Suprapubic skin (tissue), 4 donors: ENCODE results near the gene EIPR1. TPM values are rescaled to one million over a fixed set of nuclear protein-coding genes. Genes with fewer than 3 reads are reported as not detected.
A peak's percentile ranks its signal among the peaks of the same experiment; 100 is the strongest.

Experiments used
- DNase-seq, 2 donors: peaks; one replicate each; pipeline ENCODE4 v3.0.0-alpha.2; 2019; ENCODE audit warnings: low spot score in 2 of 2
- H3K27ac ChIP-seq: fragments of 200-600 bp; sonication (generic); one replicate; pipeline ENCODE4 v1.5.1; 2019
- H3K27me3 ChIP-seq: fragments of 200-600 bp; sonication (generic); one replicate; pipeline ENCODE4 v1.5.1; 2019
- H3K36me3 ChIP-seq: fragments of 200-600 bp; sonication (generic); one replicate; pipeline ENCODE4 v1.5.1; 2019
- H3K4me1 ChIP-seq: fragments of 200-600 bp; sonication (generic); one replicate; pipeline ENCODE4 v1.5.1; 2019
- H3K4me3 ChIP-seq: fragments of 200-600 bp; sonication (generic); one replicate; pipeline ENCODE4 v1.5.1; 2019; ENCODE audit warnings: mild to moderate bottlenecking
- H3K9me3 ChIP-seq: fragments of 200-600 bp; sonication (generic); one replicate; pipeline ENCODE4 v1.5.1; 2019
- CTCF ChIP-seq, 2 donors: fragments of 200-600 bp in 1 of 2; fragments of 450-650 bp in 1 of 2; sonication (generic) in 1 of 2; IDR thresholded peaks; one replicate each; pipeline ENCODE4 v1.5.1; 2016 to 2019; ENCODE audit warnings: antibody characterized with exemption in 2 of 2, mild to moderate bottlenecking in 1 of 2, moderate library complexity in 1 of 2
- EP300 ChIP-seq: sonication (generic); formaldehyde crosslinking; IDR thresholded peaks from one replicate; pipeline ENCODE4 v1.6.1; 2017; ENCODE audit warnings: antibody characterized with exemption
- POLR2A ChIP-seq, 2 donors: fragments of 450-650 bp; IDR thresholded peaks; one replicate each; pipeline ENCODE4 v1.6.1; 2017; ENCODE audit warnings: antibody characterized with exemption in 2 of 2, mild to moderate bottlenecking in 2 of 2, moderate library complexity in 2 of 2
- POLR2AphosphoS5 ChIP-seq, 3 donors: sonication (generic); formaldehyde crosslinking; IDR thresholded peaks; one replicate each; pipeline ENCODE4 v1.6.1; 2017; ENCODE audit warnings: antibody characterized with exemption in 3 of 3
- WGBS: methylation state at CpG from one replicate; pipeline ENCODE4 v1.1.5; 2018; 5-methylcytosine and 5-hydroxymethylcytosine counted together
- total RNA-seq, 4 donors: library from RNA; depleted of rRNA; stranded (reverse); fragments of >200 nt; gene quantifications; one replicate each; pipeline ENCODE4 v1.1.0, GENCODE V29; 2016

Gene EIPR1
- total RNA-seq, 4 donors from 2014 or later, result 29.0 to 37.5 (median 30.7) TPM

GRCh38 chr2:3179208-3179607 lies 198.4 kb downstream of the EIPR1 start:
- Histone ChIP-seq H3K36me3 (peaks cover 8% of the 10 kb centered on the region), H3K4me1 (no peaks in the 10 kb centered on the region), H3K27ac (no peak overlapping the region), H3K9me3 (no peaks in the 10 kb centered on the region), H3K4me3 (no peak overlapping the region), H3K27me3 (no peaks in the 10 kb centered on the region)
- no peak for DNase-seq
- TF ChIP-seq POLR2AphosphoS5 (IDR thresholded peaks at IDR 0.05) (no peak), POLR2A (IDR thresholded peaks at IDR 0.05) (no peak), EP300 (no peak), CTCF (IDR thresholded peaks at IDR 0.05) (no peak)
- WGBS, result 89% methylated on average over 17 of the region's 17 CpGs

GRCh38 chr2:3178578-3179031 lies 199.0 kb downstream of the EIPR1 start:
- no peaks in the 10 kb centered on the region for H3K4me1 ChIP-seq
- peaks cover 8% of the 10 kb centered on the region for H3K36me3 ChIP-seq
- no CpG with 5 or more reads among the region's 7 CpGs for WGBS
- no peaks in the 10 kb centered on the region for H3K27me3 ChIP-seq
- no peaks in the 10 kb centered on the region for H3K9me3 ChIP-seq
- TF ChIP-seq CTCF (IDR thresholded peaks at IDR 0.05) (no peak), POLR2AphosphoS5 (IDR thresholded peaks at IDR 0.05) (no peak), POLR2A (IDR thresholded peaks at IDR 0.05) (no peak), EP300 (no peak)
- H3K4me3 ChIP-seq, result no peak overlapping the region
- no peak for DNase-seq
- H3K27ac ChIP-seq, result no peak overlapping the region

- 90% methylated on average over 9 of the region's 10 CpGs for WGBS
- TF ChIP-seq POLR2AphosphoS5 (IDR thresholded peaks at IDR 0.05) (no peak), CTCF (IDR thresholded peaks at IDR 0.05) (no peak), POLR2A (IDR thresholded peaks at IDR 0.05) (no peak), EP300 (no peak)
- no peaks in the 10 kb centered on the region for H3K9me3 ChIP-seq
- no peak overlapping the region for H3K4me3 ChIP-seq
- peaks cover 2% of the 10 kb centered on the region for H3K4me1 ChIP-seq
- no peak overlapping the region for H3K27ac ChIP-seq
- H3K27me3 ChIP-seq, result no peaks in the 10 kb centered on the region
- H3K36me3 ChIP-seq, result peaks cover 8% of the 10 kb centered on the region
- no peak for DNase-seq
These were observed 199.6 kb downstream of the EIPR1 start for GRCh38 chr2:3177891-3178577.

GRCh38 chr2:3176869-3177255 lies 200.8 kb downstream of the EIPR1 start:
- peaks cover 8% of the 10 kb centered on the region for H3K36me3 ChIP-seq
- WGBS, result 98% methylated on average over 24 of the region's 25 CpGs
- no peaks in the 10 kb centered on the region for H3K9me3 ChIP-seq
- no peak overlapping the region for H3K4me3 ChIP-seq
- H3K27ac ChIP-seq, result no peak overlapping the region
- H3K27me3 ChIP-seq, result no peaks in the 10 kb centered on the region
- peak; percentile 24 to 66 for DNase-seq
- peaks cover 12% of the 10 kb centered on the region for H3K4me1 ChIP-seq
- no peak for TF ChIP-seq POLR2AphosphoS5 (IDR thresholded peaks at IDR 0.05)
- no peak for TF ChIP-seq CTCF (IDR thresholded peaks at IDR 0.05)
- no peak for TF ChIP-seq EP300
- TF ChIP-seq POLR2A (IDR thresholded peaks at IDR 0.05), result no peak

- no peaks in the 10 kb centered on the region for H3K9me3 ChIP-seq
- peaks cover 8% of the 10 kb centered on the region for H3K36me3 ChIP-seq
- no peak overlapping the region for H3K4me3 ChIP-seq
- peak; percentile 50 to 75 for DNase-seq
- TF ChIP-seq EP300 (no peak), CTCF (IDR thresholded peaks at IDR 0.05) (no peak), POLR2A (IDR thresholded peaks at IDR 0.05) (no peak), POLR2AphosphoS5 (IDR thresholded peaks at IDR 0.05) (no peak)
- H3K27ac ChIP-seq, result no peak overlapping the region
- 96% methylated on average over 19 of the region's 23 CpGs for WGBS
- H3K27me3 ChIP-seq, result no peaks in the 10 kb centered on the region
- peaks cover 16% of the 10 kb centered on the region for H3K4me1 ChIP-seq
These were observed 201.3 kb downstream of the EIPR1 start for GRCh38 chr2:3176071-3176868.
